Breast epithelium (tissue), 4 donors: ENCODE data around the gene SAMM50. TPM values are rescaled to one million over a fixed set of nuclear protein-coding genes. Genes with fewer than 3 reads are reported as not detected.
"Not testable (repeated sequence)": the region's sequence is repeated elsewhere in the genome, so short reads cannot be mapped to it uniquely, and the experiment has no call there.

ENCODE experiments used
- DNase-seq, 2 donors: peaks; one replicate each; pipeline ENCODE4 v3.0.0-alpha.2; 2019; ENCODE audit warnings: low spot score in 2 of 2
- H3K27ac ChIP-seq, 2 donors: fragments of 200-600 bp; sonication (generic) in 1 of 2; one replicate each; pipeline ENCODE4 v1.5.1; 2016 to 2019; ENCODE audit warnings: mild to moderate bottlenecking in 1 of 2
- H3K27me3 ChIP-seq, 2 donors: fragments of 200-600 bp; sonication (generic) in 1 of 2; one replicate each; pipeline versions ENCODE4 v1.5.1 to v1.6.0; 2017 to 2019; ENCODE audit warnings: control low read depth in 1 of 2, mild to moderate bottlenecking in 1 of 2
- H3K36me3 ChIP-seq: fragments of 200-600 bp; one replicate; pipeline ENCODE4 v1.5.1; 2019
- H3K4me1 ChIP-seq, 2 donors: fragments of 200-600 bp; sonication (generic); one replicate each; pipeline ENCODE4 v1.5.1; 2016 to 2019; ENCODE audit warnings: control low read depth in 1 of 2
- H3K4me3 ChIP-seq, 3 donors: fragments of 200-600 bp; sonication (generic); 1 replicate in 2 of 3; 2 replicates in 1 of 3; pipeline ENCODE4 v1.5.1; 2016 to 2019; ENCODE audit warnings: mild to moderate bottlenecking in 3 of 3, moderate library complexity in 2 of 3
- H3K9me3 ChIP-seq, 2 donors: fragments of 200-600 bp; sonication (generic) in 1 of 2; one replicate each; pipeline ENCODE4 v1.5.1; 2016 to 2019; ENCODE audit warnings: control low read depth in 1 of 2
- CTCF ChIP-seq, 3 donors: fragments of 450-650 bp; IDR thresholded peaks; one replicate each; pipeline ENCODE4 v1.5.1; 2016 to 2017; ENCODE audit warnings: antibody characterized with exemption in 3 of 3, mild to moderate bottlenecking in 3 of 3, moderate library complexity in 3 of 3
- POLR2A ChIP-seq: fragments of 450-650 bp; IDR thresholded peaks from one replicate; pipeline ENCODE4 v1.6.1; 2016; ENCODE audit warnings: antibody characterized with exemption, mild to moderate bottlenecking, moderate library complexity
- POLR2AphosphoS5 ChIP-seq, 3 donors: sonication (generic); formaldehyde crosslinking; IDR thresholded peaks; one replicate each; pipeline ENCODE4 v1.6.1; 2017; ENCODE audit warnings: antibody characterized with exemption in 3 of 3
- intact Hi-C: fragments of 100-400 bp; cut with DNase I; formaldehyde crosslinking; loops from one replicate; pipeline ENCODE4 v1.15.1; 2023; ENCODE audit warnings: low total_unique reads
- total RNA-seq, 3 donors: library from RNA; depleted of rRNA; stranded (reverse); fragments of >200 nt; gene quantifications; one replicate each; pipeline ENCODE4 v1.1.0, GENCODE V29; 2016

SAMM50 gene
- total RNA-seq, 3 donors from 2014 or later: 36.1 to 40.6 (median 36.4) TPM

GRCh38 chr22:44005524-44005923, 50.3 kb downstream of the SAMM50 start:
- Histone ChIP-seq H3K9me3 (peaks cover 0 to 10% of the 10 kb centered on the region in 2 donors), H3K27me3 (no peaks in the 10 kb centered on the region), H3K27ac (no peak overlapping the region), H3K36me3 (no peaks in the 10 kb centered on the region), H3K4me3 (no peak overlapping the region), H3K4me1 (no peaks in the 10 kb centered on the region)
- TF ChIP-seq CTCF (IDR thresholded peaks at IDR 0.05) (no peak), POLR2A (no peak), POLR2AphosphoS5 (IDR thresholded peaks at IDR 0.05) (no peak)
- no peak for DNase-seq
- intact Hi-C loops: no loop called here

- TF ChIP-seq CTCF (IDR thresholded peaks at IDR 0.05) (no peak), POLR2A (no peak), POLR2AphosphoS5 (IDR thresholded peaks at IDR 0.05) (no peak)
- no peaks in the 10 kb centered on the region for H3K36me3 ChIP-seq
- no peaks in the 10 kb centered on the region for H3K4me1 ChIP-seq
- H3K27me3 ChIP-seq: no peaks in the 10 kb centered on the region
- intact Hi-C loops: no loop called here
- H3K9me3 ChIP-seq: no peaks in the 10 kb centered on the region
- no peak overlapping the region for H3K4me3 ChIP-seq
- DNase-seq: no peak
- H3K27ac ChIP-seq: no peak overlapping the region
These were observed 56.9 kb downstream of the SAMM50 start for GRCh38 chr22:44012162-44012561.

- intact Hi-C loops: no loop called here
- H3K9me3 ChIP-seq: no peaks in the 10 kb centered on the region
- TF ChIP-seq POLR2AphosphoS5 (IDR thresholded peaks at IDR 0.05) (no peak), POLR2A (no peak), CTCF (IDR thresholded peaks at IDR 0.05) (no peak)
- no peaks in the 10 kb centered on the region for H3K4me1 ChIP-seq
- H3K27ac ChIP-seq: no peak overlapping the region
- no peak overlapping the region for H3K4me3 ChIP-seq
- H3K27me3 ChIP-seq: no peaks in the 10 kb centered on the region
- H3K36me3 ChIP-seq: no peaks in the 10 kb centered on the region
- DNase-seq: no peak
These were observed 57.3 kb downstream of the SAMM50 start for GRCh38 chr22:44012591-44012990.

GRCh38 chr22:44014241-44014640, 59.0 kb downstream of the SAMM50 start:
- H3K36me3 ChIP-seq: no peaks in the 10 kb centered on the region
- no peak for TF ChIP-seq CTCF (IDR thresholded peaks at IDR 0.05)
- no peak for TF ChIP-seq POLR2A
- no peak for TF ChIP-seq POLR2AphosphoS5 (IDR thresholded peaks at IDR 0.05)
- no peak overlapping the region for H3K27ac ChIP-seq
- intact Hi-C loops: no loop called here
- H3K9me3 ChIP-seq: no peaks in the 10 kb centered on the region
- H3K4me1 ChIP-seq: no peaks in the 10 kb centered on the region
- H3K27me3 ChIP-seq: no peaks in the 10 kb centered on the region
- no peak overlapping the region for H3K4me3 ChIP-seq
- no peak for DNase-seq

GRCh38 chr22:44016586-44016985, 61.3 kb downstream of the SAMM50 start:
- H3K27me3 ChIP-seq, H3K36me3 ChIP-seq, H3K27ac ChIP-seq, H3K9me3 ChIP-seq, H3K4me3 ChIP-seq, DNase-seq, intact Hi-C loops, H3K4me1 ChIP-seq: not testable (repeated sequence)

GRCh38 chr22:44018594-44018993, 63.4 kb downstream of the SAMM50 start:
- no peak for DNase-seq
- TF ChIP-seq POLR2AphosphoS5 (IDR thresholded peaks at IDR 0.05) (no peak), CTCF (IDR thresholded peaks at IDR 0.05) (no peak), POLR2A (no peak)
- intact Hi-C loops: no loop called here
- Histone ChIP-seq H3K27ac (no peak overlapping the region), H3K27me3 (no peaks in the 10 kb centered on the region), H3K4me1 (no peaks in the 10 kb centered on the region), H3K4me3 (no peak overlapping the region), H3K9me3 (no peaks in the 10 kb centered on the region), H3K36me3 (no peaks in the 10 kb centered on the region)
